Measurements from ENCODE around the gene UGT1A9.

Gene UGT1A9

DNA sequence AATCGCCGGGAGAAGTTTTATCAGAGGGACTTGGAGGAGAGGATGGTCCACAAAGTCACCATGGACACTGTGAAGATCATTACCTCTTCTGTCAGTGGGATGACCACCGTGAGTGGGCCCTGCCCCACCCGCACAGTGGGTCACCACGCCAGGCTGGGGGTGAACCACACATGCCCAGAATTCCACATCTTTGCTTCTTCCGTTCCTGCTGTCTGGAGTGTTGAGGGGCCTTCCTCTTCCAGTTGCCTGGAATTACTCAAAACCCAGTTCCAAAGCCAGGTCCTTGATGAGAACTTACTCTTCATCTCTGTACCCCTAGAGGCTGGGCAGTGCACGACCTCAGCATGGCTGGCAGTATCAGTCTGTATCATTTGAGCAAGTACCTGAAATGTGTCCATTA is 128.5 kb downstream of the UGT1A9 start:
- DNase-seq, result no peak

DNA sequence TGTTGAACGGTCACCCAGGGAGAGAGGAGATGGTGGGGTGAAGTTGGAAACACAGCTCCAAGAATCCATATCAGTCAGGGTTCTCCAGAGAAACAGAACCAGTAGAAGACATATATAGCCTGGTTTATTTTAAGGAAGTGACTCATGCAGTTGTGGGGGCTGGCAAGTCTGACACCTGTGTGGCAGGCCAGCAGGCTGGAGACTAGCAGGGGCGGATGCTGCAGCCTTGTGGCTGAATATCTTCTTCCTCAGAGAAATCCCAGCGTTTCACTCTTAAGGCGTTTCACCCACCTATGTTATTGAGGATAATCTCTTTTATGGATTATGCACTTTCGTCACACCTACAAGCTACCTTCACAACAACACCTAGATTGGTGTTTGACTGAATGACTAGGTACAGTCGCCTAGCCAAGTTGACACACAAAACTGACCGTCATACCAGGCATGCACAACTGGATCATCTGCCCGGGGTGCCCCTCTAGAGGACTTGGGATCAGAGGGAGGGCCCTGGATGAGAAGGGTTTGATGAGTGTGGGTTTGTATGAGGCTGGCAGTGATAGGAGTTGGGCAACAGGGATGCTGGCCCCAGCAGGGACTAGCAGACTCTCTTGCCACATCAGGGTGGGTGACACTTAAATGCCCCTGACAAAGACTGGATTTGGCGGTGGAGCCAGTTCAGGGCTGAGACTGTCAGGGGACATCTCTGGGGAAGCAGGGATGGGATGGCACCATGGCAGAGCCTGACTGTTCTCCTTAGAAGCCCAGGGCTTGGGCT is 129.8 kb downstream of the UGT1A9 start:
- no peak for DNase-seq

DNA sequence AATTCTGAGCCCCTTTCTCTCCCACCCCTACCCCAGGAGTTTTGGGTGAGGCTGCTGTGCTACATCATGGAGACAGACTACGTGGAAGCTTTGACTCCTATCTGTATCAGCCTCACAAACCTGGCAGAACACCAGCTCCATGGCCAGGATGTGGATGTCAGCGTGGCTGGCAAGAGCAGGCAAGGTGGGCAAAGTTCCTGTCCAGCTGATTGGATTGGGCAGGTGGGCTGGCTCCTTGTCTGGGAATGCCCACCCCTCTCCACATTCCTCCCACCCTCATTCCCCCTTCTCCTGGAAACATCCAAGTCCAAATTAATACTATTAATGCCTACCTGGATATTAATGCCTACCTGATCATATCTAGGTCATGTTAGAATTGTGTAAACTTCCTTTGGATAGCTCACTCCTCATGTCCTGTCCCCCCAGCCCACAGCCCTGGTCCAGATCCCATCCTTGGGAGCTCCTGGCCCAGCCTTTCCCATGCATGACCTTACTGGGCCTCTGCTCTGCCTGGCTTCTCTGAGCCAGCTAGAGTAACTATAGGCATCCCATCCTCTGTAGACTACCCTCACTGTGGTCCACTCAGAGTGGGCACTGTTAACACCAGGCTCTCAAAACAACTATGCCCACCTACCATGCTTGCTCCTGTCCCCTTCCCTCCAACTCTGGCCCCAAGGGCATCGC is 130.6 kb downstream of the UGT1A9 start:
- no peak for DNase-seq

DNA sequence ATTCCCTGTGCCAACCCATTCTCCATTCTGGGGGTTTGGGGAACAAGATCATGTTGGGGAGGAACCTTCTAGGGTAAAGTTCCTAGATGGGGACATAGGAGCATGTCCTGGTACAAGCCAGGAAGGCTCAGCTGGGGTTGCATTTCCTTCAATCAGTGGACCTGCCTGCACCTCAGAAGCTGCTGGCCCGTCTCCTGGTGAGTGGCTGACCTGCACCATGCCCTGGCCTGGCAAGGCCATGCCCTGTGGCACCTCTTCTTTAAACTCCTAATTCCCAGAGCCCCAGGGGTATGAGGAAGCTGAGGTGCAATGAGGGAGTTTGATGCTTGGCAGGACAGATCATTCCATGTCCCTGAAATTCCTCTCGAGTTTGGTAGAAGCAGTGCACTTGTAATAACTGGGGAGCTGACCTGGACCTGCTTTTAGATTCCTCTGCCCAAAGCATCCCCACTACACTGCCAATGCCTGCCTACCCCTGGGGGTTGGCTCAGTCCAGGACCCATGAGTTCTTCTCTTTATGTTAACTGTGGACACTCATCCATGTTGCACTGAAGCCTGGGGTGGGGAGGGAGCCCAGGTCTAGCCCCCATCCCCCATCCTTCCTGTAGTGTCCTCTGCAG is 131.7 kb downstream of the UGT1A9 start:
- DNase-seq, result no peak

DNA sequence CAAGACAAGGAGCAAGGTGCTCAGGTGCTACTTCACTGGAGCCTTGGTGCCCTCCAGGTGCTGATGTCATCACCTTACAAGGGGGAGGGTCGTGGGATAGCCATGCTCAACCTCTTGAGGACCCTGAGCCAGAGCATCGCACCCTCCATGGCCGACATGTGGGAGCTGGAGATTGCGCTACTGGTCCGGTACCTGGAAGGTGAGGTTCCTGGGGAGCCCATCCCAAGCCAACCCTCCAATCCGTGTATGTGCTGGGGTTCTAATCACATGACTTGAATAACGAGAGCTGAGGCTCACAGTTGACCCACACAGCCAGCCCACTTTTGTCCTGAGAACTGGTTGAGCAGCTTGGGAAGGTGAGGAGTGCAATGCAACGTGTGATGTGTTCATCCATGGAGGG is 132.3 kb downstream of the UGT1A9 start:
- DNase-seq, result no peak

DNA sequence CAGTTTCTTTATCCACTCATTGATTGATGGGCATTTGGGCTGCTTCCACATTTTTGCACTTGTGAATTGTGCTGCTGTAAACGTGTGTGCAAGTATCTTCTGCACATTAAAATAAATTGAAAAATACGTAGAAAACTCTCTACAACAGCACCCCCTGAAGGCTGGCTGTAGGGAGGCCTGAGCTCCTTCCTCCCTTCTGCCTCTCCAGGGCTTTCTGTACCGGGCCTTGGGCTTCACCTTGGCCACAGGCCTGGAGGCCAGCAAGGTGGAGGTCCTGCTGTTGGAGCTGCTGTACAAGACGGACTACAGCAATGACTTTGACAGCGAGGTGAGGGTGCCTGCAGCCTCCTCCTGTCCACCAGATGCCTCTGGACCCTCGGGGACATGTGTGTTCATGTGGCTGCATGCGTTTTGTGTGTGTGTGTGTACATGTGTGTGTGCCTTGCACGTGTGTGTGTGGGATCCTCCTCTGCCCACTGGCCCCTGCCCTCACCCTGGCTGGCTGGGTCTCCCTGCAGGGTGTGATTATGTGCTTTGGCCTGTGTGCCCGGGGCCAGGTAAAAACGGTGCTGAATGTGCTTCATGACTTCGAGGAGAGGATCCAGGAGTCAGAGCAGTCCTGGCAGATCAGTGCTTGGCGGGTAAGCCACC is 135.6 kb downstream of the UGT1A9 start:
- DNase-seq, result no peak

DNA sequence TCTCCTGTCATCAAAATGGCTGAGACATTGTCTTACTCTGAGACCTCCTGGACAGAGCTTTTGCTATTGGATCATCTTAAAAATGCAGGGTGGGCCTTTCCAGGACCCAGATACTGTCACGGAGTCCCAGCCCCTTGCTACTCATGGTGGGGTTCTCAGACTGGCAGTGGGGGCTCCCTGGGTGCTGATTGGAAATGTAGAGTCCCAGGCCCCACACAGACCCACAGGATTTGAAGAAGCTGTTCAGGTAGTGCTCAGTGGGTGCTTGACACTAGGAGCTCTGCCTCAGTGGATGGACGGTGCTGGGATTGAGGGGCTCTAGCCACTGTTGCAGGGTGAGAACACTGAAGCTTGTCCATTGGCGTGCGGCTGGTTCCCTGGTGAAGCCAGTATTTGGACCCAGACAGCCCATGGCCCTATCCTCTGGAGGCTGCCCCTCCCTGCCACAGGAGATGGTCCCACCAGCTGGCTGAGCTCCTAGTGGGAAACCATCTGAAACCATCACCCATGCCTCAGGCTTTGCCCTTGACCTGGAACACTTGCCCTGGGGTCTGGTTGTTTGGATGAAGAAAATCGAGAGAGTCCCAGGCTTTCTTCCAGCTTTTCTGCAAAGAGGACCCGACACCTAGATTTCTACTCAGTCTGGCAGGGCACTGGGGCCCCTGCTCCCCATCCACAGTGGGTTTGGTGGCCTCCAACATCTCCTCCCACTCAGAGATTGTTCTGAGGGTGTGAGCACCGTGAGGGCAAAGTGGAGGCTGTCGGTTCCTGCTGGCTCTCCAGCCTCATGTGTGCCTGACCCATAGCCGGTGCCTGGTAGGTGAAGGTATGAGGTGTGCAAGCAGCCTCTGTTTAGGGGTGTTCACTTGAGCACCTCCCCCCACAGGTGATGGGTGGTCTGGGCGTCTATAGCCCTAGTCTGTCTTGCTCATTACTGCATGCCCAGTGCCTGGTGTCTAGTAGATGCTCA is 136.6 kb downstream of the UGT1A9 start:
- no peak for DNase-seq

DNA sequence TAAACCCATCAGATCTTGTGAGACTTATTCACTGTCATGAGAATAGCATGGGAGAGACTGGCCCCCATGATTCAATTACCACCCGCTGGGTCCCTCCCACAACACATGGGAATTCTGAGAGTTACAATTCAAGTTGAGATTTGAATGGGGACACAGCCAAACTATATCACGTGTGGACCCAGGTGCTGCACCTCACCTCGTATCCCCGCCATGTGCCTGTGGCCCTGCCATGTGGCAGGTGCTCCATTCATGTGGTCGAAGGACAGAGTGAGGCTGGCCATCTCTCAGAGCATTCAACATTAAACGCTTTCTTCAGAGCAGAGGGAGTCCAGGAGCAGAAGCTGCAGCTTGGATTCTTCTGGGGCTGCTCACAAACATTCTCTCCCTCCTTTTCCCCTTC is 138.7 kb downstream of the UGT1A9 start:
- no peak for DNase-seq

DNA sequence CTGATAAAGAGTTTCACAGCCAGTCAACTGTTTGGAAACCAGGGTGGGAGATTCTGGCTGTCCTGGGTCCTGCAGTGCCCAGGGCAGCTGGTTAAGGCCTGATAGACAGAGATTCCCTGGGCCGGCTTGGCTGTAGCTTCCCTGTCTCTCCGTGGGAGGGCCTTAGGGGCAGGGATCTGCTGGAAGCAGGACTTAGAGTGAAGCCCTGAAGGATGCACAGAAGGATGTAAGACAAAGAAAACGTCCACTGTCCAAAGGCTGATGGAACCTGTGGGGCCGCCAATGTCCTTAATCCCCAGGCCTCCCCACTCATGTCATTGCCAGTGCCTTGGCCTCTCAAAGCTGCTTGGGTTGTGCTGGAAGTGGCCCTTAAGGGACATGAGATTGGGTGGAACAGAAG is 139.4 kb downstream of the UGT1A9 start:
- no peak for DNase-seq

DNA sequence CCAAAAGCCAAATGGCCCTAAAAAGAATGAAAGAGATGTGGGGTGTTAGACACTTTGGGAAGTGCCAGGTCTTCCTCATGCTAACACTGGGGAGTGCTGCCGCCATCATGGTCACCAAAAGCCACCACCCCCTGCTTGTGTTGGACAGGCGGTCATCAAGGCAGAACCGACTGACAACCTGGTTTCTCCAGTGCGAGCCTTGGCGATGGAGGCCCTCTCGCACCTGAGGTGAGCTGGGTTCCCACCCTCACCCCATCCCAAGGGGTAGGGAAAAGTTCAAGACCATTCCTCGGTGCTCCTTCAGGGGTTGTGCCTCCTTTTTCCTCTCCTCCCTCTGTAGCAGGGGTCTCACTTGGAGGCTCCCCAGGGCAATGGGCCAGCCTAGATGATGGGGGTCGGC is 140.0 kb downstream of the UGT1A9 start:
- no peak for DNase-seq

DNA sequence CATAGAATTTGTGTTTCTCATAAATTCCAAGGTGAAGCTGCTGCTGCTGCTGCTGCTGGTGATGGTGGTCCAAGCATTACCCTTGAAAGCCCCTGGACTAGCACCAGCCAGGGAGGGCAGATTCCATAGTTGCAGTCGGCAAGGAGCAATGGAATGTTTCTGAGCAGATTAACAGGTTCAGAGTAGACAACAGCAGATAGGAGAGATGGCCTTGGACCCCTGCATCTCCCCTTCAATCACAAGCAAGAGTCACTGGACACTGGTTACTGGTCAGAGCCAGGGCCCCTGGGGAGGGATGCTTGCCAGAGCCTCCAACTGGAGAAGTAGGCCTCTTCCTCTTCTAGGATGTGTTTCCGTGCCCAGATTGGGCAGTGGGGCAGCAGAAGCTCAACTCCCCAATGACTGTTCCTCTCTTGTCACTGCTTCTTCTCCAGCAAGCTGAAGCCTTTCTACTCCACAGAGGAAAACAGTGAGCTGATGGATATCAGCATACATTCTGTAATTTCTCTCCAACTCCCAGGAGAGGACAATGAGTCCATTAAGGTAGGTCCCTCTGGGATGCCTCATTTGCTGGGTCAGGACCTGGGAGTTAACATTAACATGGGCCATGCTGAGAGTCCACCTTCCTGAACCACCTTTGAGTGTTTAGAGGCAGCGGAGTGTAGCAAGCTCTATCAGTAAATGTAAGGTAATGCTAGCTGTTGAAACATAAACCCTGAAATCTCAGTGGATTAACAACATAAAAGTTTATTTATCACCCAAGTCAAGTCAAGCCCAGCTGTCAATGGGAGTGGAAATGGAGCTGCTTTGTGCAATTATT is 141.7 kb downstream of the UGT1A9 start:
- no peak for DNase-seq

DNA sequence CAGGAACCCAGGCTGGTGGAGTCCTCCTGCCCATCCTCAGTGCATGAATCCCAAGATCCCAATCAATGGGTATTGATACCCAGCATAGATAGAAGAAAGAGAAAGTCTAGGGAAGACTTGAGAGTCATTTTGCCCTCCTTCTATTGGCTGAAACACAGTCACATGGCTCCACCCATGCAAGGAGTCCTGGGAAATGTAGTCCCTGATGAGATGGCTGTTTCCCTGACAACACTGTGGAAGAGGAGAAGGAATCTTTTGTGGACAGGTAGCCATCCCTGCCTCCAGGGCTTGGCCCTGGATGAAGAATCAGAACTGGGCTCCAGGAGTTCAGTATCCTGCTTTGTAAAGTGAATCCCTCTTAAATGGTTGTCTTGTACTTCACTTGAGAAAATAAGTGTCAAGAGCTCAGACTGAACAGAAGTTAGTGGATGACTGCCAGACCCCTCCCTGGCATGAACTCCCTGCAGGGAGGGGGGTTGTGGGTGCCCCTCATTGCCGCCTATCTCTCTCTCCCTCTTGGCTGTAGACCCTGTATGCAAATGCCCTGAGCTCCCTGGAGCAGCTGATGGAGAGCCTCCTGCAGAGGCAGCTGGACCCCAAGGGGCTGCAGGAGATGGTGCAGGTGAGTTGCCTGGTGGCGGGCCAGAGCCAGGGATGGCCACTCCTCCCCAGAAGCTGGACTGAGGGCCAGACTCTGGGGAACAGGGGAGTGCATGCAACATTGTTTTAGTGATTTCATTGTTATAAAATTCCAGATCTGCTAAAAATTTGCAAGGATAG is 142.5 kb downstream of the UGT1A9 start:
- DNase-seq, result no peak

DNA sequence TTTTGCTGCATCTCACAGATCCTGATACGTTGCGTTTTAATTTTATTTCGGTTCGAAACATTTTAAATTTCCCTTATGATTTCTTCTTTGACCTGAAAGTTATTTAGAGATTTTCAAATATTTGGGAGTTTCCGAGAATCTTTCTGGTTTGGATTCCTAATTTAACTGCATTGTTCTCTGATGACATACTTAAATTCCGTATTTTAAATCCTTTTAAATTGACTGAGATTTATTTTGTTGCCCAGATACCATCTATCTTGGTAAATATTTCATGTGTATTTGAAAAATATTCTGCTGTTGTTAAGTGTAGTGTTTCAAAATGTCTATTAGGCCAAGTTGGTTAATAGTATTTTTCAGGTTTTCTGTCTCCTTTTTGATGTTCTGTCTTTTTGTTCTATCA is 144.2 kb downstream of the UGT1A9 start:
- DNase-seq, result no peak

DNA sequence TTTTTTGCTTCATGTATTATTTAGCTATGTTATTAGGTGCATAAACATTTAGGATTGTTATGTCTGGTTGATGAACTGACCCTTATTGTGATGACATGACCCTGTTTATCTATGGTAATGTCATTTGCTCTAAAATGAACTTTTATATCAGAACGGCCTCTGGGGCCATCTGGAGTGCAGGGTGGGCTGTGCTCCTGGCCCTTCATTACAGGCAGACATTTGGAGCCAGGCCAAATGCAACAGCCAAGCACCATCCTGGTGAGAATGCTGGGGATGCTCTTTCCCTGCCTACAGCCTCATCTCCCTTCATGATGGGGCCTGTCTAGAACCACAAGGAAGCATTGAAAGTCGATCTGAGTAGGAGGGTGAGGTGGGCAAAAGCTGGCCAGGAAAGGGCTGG is 144.6 kb downstream of the UGT1A9 start:
- no peak for DNase-seq

DNA sequence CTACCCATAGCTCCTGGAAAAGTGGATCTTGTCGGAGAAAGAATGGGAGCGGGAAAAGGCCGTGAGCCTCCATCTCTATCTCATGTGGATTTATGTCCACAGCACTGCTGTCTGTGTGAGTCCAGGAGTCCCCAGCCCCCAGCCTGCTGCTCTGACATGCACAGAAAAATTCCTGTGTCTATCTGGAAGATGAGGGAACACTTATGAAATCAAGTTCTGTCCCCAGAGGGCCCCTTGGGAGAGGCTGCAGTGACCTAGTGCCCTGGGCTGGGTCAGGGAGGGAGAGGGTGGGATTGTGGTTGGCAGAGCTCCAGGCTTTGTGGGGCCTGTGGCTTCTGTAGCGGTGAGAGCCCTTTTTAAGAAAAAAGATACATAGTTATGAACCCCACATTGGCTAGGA is 145.1 kb downstream of the UGT1A9 start:
- DNase-seq, result no peak

DNA sequence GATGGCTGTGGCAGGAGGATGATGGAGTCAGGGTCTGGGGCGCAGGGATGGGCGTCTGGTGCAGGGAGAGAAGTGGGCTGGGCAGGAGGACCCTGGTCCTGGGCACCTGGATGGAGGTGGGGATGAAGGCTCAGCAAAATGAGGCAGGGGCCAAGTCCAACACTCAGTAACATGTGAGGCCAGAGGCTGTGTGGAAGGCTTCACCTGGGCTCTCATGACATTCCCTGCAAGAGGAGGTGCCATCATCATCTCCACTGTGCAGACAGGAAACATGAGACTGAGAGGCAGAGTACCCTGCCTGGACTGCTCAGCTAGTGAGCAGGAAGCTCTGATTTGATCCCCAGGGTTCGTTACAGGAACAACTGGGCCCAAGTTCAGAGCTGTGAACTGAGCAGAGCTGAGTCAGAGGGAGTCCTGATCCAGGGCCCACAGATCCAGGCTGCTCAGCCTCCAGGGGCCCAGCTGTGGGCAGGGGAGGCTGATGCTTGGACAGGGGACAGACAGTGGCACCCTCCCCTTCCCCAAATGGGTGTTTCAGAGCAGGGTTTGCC is 145.7 kb downstream of the UGT1A9 start:
- no peak for DNase-seq

DNA sequence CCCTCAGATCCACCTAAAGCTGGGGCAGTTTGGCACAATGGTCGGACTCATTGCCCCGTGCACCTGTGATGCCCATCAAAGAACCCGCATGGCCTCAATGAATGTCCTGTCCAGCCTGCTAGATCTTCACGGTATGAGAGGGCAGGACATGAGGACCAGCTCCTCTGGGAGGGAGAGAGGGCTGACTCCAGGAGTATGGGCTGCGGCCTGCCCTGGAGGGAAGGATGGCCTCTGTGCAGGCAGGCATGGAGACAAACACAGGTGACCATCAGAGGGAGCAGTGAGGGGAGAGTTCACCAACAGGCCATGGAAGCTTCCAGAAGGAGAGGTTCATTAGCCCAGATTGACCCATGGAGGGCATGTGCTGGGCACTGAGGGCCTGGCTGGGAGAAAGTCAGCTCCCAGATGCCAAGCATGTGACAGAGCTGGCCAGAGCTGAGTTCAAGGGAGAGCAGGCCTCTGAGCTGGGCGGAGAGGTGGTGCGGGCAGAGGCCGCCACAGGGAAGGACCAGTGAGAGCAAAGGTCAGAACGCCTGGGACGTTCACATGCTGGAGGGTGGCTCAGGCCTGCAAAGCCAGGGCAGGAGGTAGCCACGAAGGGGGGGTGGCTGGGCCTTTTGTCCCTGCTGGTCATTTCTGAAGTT is 146.4 kb downstream of the UGT1A9 start:
- DNase-seq, result no peak

DNA sequence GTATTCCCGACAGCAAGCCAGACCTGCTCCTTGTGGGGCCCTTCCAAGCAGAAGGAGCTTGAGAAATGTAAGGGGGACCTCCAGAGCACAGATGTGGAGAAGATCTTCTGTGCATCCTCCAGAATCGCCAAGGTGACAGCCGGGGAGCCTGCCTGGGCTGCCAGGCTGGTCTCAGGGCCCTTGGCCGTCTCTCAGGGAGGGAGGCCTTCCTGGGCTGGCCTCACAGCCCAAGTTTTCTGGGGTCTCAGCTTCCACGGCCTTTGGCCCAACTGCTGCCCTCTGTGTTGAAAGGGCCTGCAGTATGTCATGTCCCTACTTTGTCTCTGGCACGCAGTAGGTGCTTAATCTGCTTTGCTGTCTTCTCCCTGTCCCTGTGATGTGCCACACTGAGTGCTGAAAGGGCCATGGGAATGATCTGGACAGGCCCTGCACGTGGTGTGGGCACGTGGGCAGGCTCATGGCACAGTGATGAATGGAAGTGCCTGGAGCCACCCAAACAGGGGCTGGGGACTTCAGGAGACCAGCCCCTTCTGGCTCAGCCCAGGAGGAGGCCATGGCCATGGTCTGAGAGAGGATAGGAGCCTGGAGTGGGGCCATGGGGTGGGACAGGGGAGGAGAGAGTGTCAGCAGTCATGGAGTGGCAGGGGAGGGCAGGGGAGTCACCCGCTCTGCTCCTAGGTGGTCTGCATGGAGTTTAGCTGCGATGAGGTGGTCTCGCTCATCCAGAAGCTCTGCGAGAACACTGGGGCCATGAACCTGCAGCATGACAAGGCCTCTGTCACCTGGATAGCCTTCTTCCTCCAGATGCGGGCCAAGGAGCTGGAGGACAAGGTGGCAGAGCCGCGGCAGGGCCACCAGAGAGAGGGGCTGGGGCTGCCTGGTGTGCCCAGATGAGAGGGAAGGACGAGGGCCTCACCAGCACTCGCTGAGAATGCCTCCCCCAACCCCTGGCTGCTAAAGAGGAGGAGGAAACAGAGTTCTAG is 147.2 kb downstream of the UGT1A9 start:
- no peak for DNase-seq
